Measurements from ENCODE around the gene SULT2A1.
A peak's percentile ranks its signal among the peaks of the same experiment; 100 is the strongest.

SULT2A1 gene

DNA sequence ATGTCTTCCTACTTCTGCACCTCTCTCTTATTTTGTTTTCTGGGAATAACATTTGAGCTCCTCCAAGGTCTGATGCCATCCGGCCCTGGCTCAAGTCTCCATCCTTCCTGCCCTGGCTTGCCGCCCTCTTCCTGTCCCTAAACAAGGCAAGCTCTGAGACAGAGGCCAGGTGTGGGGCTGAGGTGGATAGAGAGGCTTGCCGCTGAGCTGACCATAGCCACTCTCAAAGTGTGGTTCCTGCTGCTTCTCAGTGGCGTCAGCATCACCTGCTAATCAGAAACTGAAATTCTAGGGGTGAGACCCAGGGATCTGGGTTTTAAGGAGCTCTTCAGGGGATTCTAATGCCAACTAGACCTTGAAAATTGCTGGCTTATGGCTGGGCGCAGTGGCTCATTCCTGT is 33.1 kb downstream of the SULT2A1 start:
- DNase-seq (ENCODE audit: low spot score) (no peak), ATAC-seq (ENCODE audit: low read depth) (no peak)
- no peak overlapping the region for H3K27ac ChIP-seq (ENCODE audit: poor library complexity, severe bottlenecking)

DNA sequence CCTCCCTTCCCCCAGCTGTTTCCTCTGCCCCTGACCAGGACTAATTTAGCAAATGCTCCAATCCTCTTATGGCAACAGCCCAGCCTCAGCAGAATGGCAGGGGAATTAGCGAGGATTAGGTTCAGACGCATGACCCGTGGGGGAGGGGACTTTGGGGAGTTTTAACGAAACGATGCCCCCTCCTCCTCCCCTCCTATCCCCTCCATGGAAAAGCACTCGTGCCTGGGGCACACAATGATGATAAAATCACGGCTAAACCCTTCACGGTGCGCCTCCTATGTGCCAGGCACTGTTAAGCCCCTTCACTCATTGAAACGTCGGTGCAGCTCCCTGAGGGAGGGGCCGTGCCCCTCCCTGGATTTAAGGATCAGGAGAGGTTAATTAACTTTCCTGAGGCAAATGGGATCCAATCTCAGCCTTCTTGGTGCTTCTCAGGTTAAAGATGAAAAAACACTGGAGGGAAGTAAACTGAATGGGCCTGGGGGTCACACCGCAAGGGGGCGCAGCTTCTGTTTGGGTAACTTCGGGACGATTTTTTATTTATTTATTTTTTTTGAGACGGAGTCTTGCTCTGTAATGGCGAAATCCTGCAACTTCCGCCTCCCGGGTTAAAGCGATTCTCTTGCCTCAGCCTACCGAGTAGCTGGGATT is 37.2 kb downstream of the SULT2A1 start:
- H3K4me3 ChIP-seq (ENCODE audit: severe bottlenecking): no peak overlapping the region
- ATAC-seq (ENCODE audit: low read depth) (no peak), DNase-seq (ENCODE audit: low spot score) (no peak)
- H3K27ac ChIP-seq (ENCODE audit: poor library complexity, severe bottlenecking): no peak overlapping the region
- H3K9me3 ChIP-seq (ENCODE audit: severe bottlenecking): no peaks in the 10 kb centered on the region
- TF ChIP-seq, protein P1, sequence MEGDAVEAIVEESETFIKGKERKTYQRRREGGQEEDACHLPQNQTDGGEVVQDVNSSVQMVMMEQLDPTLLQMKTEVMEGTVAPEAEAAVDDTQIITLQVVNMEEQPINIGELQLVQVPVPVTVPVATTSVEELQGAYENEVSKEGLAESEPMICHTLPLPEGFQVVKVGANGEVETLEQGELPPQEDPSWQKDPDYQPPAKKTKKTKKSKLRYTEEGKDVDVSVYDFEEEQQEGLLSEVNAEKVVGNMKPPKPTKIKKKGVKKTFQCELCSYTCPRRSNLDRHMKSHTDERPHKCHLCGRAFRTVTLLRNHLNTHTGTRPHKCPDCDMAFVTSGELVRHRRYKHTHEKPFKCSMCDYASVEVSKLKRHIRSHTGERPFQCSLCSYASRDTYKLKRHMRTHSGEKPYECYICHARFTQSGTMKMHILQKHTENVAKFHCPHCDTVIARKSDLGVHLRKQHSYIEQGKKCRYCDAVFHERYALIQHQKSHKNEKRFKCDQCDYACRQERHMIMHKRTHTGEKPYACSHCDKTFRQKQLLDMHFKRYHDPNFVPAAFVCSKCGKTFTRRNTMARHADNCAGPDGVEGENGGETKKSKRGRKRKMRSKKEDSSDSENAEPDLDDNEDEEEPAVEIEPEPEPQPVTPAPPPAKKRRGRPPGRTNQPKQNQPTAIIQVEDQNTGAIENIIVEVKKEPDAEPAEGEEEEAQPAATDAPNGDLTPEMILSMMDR (IDR thresholded peaks at IDR 0.05; ENCODE audit: poor library complexity, severe bottlenecking): peak; percentile 52
- no peaks in the 10 kb centered on the region for H3K36me3 ChIP-seq (ENCODE audit: low read depth)
- H3K27me3 ChIP-seq (ENCODE audit: insufficient read depth, poor library complexity, severe bottlenecking): peaks cover 18% of the 10 kb centered on the region
- no peaks in the 10 kb centered on the region for H3K4me1 ChIP-seq (ENCODE audit: insufficient read depth, poor library complexity, severe bottlenecking)

More for the DNA sequence above, 33.1 kb downstream of the SULT2A1 start:
- Histone ChIP-seq H3K9me3 (ENCODE audit: severe bottlenecking) (no peaks in the 10 kb centered on the region), H3K4me3 (ENCODE audit: severe bottlenecking) (no peak overlapping the region), H3K27me3 (ENCODE audit: insufficient read depth, poor library complexity, severe bottlenecking) (peaks cover 18% of the 10 kb centered on the region), H3K4me1 (ENCODE audit: insufficient read depth, poor library complexity, severe bottlenecking) (no peaks in the 10 kb centered on the region), H3K36me3 (ENCODE audit: low read depth) (no peaks in the 10 kb centered on the region)
- TF ChIP-seq, protein P1 (IDR thresholded peaks at IDR 0.05; ENCODE audit: poor library complexity, severe bottlenecking): no peak

DNA sequence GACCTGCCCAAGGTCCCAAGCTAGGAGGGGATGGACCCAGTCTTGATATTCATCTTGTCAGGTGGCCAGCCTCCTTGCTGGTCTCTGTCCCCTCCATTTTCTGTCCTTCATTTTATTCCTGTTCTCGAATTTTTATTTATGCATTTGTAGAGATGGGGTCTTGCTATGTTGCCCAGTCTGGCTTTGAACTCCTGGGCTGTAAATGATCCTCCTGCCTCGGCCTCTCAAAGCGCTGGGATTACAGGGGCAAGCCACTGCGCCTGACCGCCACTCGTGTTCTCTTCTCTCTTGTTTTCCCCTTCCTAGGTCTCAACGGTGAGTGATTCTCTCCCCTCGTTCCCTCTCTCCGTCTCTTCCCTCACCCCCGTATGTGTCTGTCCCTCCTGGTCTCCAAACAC is 37.7 kb downstream of the SULT2A1 start:
- H3K27me3 ChIP-seq (ENCODE audit: insufficient read depth, poor library complexity, severe bottlenecking): peaks cover 18% of the 10 kb centered on the region
- no peak overlapping the region for H3K27ac ChIP-seq (ENCODE audit: poor library complexity, severe bottlenecking)
- TF ChIP-seq, protein P1 (IDR thresholded peaks at IDR 0.05; ENCODE audit: poor library complexity, severe bottlenecking): no peak
- no peaks in the 10 kb centered on the region for H3K4me1 ChIP-seq (ENCODE audit: insufficient read depth, poor library complexity, severe bottlenecking)
- DNase-seq (ENCODE audit: low spot score) (no peak), ATAC-seq (ENCODE audit: low read depth) (no peak)
- no peaks in the 10 kb centered on the region for H3K9me3 ChIP-seq (ENCODE audit: severe bottlenecking)
- no peaks in the 10 kb centered on the region for H3K36me3 ChIP-seq (ENCODE audit: low read depth)
- no peak overlapping the region for H3K4me3 ChIP-seq (ENCODE audit: severe bottlenecking)

DNA sequence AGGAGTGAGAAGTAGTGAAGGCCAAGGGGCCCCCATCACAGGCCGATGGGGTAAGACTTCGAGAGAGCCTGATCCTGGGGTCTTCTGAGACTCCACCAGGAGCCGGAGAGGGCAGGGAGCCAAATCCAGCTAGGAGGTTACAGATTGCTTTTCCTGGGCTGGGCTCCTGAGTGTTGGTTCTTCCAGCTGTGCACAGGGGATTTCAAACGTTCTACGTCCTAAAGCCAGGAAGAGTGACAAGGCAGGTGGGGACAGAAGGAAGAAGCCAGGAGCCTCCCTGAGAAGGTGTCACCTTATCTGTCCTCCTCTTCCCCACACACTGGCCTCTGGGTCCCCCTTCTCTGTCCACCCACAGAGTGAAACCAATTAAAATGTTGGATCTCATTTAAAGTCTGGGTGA is 43.2 kb downstream of the SULT2A1 start:
- Histone ChIP-seq H3K36me3 (ENCODE audit: low read depth) (no peaks in the 10 kb centered on the region), H3K4me3 (ENCODE audit: severe bottlenecking) (no peak overlapping the region), H3K4me1 (ENCODE audit: insufficient read depth, poor library complexity, severe bottlenecking) (no peaks in the 10 kb centered on the region), H3K27ac (ENCODE audit: poor library complexity, severe bottlenecking) (no peak overlapping the region), H3K9me3 (ENCODE audit: severe bottlenecking) (no peaks in the 10 kb centered on the region), H3K27me3 (ENCODE audit: insufficient read depth, poor library complexity, severe bottlenecking) (no peaks in the 10 kb centered on the region)
- DNase-seq (ENCODE audit: low spot score): no peak
- ATAC-seq (ENCODE audit: low read depth): no peak
- TF ChIP-seq, protein P1 (IDR thresholded peaks at IDR 0.05; ENCODE audit: poor library complexity, severe bottlenecking): no peak

DNA sequence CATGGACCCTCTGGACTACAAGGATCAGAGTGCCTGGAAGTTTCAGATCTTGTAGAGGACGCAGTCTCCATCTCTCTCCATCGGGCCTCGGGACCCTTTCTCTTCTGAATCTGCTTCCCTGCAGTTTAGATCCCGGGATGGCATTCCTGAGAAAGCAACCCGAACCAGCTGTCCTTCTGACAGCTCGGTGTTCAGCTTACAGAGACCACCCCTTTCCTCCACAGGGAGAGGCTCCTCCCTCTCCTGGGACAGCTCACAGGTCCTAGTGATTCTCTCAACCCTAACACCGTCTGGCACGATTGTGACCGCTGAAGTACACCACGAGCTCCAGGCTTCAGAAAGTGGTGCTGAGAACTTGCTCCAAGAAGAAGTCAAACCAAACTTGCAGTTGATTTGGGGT is 46.2 kb downstream of the SULT2A1 start:
- H3K4me1 ChIP-seq (ENCODE audit: insufficient read depth, poor library complexity, severe bottlenecking): no peaks in the 10 kb centered on the region
- no peak overlapping the region for H3K4me3 ChIP-seq (ENCODE audit: severe bottlenecking)
- no peaks in the 10 kb centered on the region for H3K27me3 ChIP-seq (ENCODE audit: insufficient read depth, poor library complexity, severe bottlenecking)
- H3K36me3 ChIP-seq (ENCODE audit: low read depth): no peaks in the 10 kb centered on the region
- TF ChIP-seq, protein P1 (IDR thresholded peaks at IDR 0.05; ENCODE audit: poor library complexity, severe bottlenecking): no peak
- H3K9me3 ChIP-seq (ENCODE audit: severe bottlenecking): peaks cover 2% of the 10 kb centered on the region
- H3K27ac ChIP-seq (ENCODE audit: poor library complexity, severe bottlenecking): no peak overlapping the region
- no peak for DNase-seq (ENCODE audit: low spot score)
- ATAC-seq (ENCODE audit: low read depth): peak; percentile 19; the same call in 1 of the 3 replicates

Data from RWPE2 (cell line).